SJSA1 (cell line): Measurements from ENCODE around the gene MANSC4. TPM values are rescaled to one million over a fixed set of nuclear protein-coding genes. Genes with fewer than 3 reads are reported as not detected.

Source experiments
- DNase-seq, 2 experiments: peaks; one replicate each; pipeline ENCODE4 v3.0.0-alpha.2; 2015 to 2020; ENCODE audit warnings: low spot score in 2 of 2, low read depth in 1 of 2
- H3K27ac ChIP-seq: fragments of 250-450 bp; sonication (Bioruptor Pico); 2 replicates; pipeline ENCODE4 v1.5.1; 2020; ENCODE audit warnings: mild to moderate bottlenecking, moderate library complexity
- H3K27me3 ChIP-seq: fragments of 250-450 bp; sonication (Bioruptor Pico); replicated peaks from 2 replicates; pipeline ENCODE4 v1.5.1; 2020; ENCODE audit warnings: mild to moderate bottlenecking, moderate library complexity
- H3K36me3 ChIP-seq: fragments of 250-450 bp; sonication (Bioruptor Pico); 2 replicates; pipeline ENCODE4 v1.5.1; 2020; ENCODE audit warnings: mild to moderate bottlenecking
- H3K4me1 ChIP-seq: fragments of 250-450 bp; sonication (Bioruptor Pico); replicated peaks from 2 replicates; pipeline ENCODE4 v1.6.1; 2021; ENCODE audit warnings: mild to moderate bottlenecking
- H3K4me3 ChIP-seq: fragments of 250-450 bp; sonication (Bioruptor Pico); 2 replicates; pipeline ENCODE4 v1.5.1; 2020; ENCODE audit warnings: mild to moderate bottlenecking
- H3K9me3 ChIP-seq: fragments of 250-450 bp; sonication (Bioruptor Pico); replicated peaks from 2 replicates; pipeline ENCODE4 v1.5.1; 2020; ENCODE audit warnings: mild to moderate bottlenecking
- total RNA-seq: library from RNA; depleted of rRNA; stranded (reverse); fragments of >200 nt; shearing (Covaris generic); gene quantifications from 2 replicates; pipeline ENCODE4 v1.2.3, GENCODE V29; 2014

Gene MANSC4
- total RNA-seq, 1 experiment from 2014 or later: not detected

DNA sequence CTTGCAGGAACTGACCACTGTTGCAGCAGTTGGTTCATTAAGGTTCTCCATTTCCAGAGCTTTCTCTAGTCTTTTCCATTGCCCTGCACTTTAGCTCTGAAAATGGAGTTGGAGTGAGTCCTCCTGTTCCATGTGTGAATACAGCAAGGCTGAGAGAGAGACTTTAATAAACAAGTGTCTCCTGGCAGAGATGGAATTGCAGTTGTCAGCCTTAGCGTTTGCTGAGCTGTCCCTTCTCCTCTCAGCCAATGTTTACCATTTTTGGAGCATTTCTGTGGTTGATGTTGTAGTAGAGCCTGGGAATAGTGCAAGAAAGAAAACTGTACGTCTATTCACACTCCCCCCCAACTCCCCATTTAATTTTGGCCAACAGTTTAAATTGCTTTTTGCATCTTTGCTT lies 7.5 kb upstream of the MANSC4 start:
- Histone ChIP-seq H3K27me3 (no peaks in the 10 kb centered on the region), H3K36me3 (peaks cover 47% of the 10 kb centered on the region), H3K4me3 (no peak overlapping the region), H3K9me3 (no peaks in the 10 kb centered on the region), H3K27ac (no peak overlapping the region), H3K4me1 (peaks cover 36% of the 10 kb centered on the region)
- DNase-seq: peak in 1 of 2 experiments; percentile 37

DNA sequence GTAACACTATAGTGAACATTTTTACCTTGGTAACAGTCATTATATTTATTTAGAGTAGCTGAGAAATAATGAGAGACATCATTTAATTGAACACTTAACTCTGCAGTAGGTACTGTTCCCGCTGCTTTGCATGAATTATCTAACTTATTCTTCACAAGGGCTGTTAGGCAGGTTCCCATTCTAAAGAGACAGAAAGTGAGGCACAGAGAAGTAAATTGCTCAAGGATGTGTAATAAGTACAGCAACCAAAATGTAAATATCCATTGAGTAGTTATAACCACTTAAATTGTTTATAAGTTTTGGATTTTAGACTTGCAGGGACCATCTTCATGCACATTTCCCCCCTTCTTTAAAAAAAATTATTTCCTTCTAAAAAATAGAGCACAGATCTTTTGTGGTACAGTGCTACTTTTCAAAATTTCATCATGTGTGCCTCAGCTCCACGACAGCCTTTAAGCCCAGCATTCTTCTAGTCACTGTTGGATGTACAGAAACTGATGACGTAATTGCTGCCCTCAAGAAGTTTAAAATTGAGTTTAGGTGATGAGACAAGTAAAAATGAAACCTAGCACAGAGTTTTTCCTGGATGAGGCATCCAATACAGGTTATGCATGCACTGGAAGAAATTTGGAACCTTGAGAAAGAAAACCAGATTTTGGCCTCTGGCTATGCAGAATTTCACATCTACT lies 6.0 kb upstream of the MANSC4 start:
- Histone ChIP-seq H3K27me3 (no peaks in the 10 kb centered on the region), H3K4me1 (peaks cover 51% of the 10 kb centered on the region), H3K9me3 (no peaks in the 10 kb centered on the region), H3K36me3 (peaks cover 41% of the 10 kb centered on the region), H3K4me3 (no peak overlapping the region), H3K27ac (peak overlapping the region; percentile 58)
- peak in 1 of 2 experiments; percentile 69 for DNase-seq

DNA sequence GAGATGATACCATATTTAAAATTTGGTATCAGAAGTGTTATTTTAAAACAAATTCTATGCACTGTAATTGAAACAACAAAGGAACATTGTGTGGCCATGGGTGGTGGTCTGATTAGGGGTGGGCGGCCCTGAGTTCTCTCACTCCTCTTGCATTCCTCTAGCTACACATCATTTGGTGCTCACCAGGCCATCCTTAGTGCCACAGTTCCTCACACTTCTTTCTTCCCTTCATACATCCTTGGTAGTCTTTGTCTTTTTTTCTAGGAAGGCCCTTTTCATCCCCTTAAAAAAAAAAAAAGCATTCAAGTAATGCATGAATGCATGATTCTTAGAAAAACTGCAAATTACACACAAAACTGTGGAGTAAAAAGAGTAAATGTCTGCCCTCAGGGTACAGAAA lies 2.4 kb upstream of the MANSC4 start:
- no peak overlapping the region for H3K4me3 ChIP-seq
- H3K27me3 ChIP-seq: no peaks in the 10 kb centered on the region
- H3K27ac ChIP-seq: no peak overlapping the region
- DNase-seq: no peak
- H3K4me1 ChIP-seq: peaks cover 62% of the 10 kb centered on the region
- H3K36me3 ChIP-seq: peaks cover 25% of the 10 kb centered on the region
- H3K9me3 ChIP-seq: no peaks in the 10 kb centered on the region

DNA sequence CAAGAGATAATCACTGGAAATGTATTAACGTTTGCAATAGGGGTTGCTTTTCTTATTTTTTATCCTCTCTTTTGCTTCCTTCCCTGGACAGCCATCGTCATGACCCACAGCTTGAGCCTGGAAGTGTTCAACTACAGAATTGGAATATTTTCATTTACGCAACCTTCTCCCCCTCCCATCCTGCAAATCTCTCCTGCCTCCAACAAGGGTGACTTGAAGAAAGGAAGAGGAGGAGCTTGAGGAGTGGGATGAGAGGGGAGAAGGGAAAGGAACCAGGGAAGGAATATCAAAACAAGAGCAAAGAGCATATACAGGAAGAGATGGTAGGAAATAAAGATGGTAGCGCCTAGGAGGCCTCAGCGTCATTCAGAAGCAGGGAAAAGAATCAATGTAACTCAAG lies 1.6 kb upstream of the MANSC4 start:
- no peak overlapping the region for H3K27ac ChIP-seq
- no peaks in the 10 kb centered on the region for H3K27me3 ChIP-seq
- no peak for DNase-seq

DNA sequence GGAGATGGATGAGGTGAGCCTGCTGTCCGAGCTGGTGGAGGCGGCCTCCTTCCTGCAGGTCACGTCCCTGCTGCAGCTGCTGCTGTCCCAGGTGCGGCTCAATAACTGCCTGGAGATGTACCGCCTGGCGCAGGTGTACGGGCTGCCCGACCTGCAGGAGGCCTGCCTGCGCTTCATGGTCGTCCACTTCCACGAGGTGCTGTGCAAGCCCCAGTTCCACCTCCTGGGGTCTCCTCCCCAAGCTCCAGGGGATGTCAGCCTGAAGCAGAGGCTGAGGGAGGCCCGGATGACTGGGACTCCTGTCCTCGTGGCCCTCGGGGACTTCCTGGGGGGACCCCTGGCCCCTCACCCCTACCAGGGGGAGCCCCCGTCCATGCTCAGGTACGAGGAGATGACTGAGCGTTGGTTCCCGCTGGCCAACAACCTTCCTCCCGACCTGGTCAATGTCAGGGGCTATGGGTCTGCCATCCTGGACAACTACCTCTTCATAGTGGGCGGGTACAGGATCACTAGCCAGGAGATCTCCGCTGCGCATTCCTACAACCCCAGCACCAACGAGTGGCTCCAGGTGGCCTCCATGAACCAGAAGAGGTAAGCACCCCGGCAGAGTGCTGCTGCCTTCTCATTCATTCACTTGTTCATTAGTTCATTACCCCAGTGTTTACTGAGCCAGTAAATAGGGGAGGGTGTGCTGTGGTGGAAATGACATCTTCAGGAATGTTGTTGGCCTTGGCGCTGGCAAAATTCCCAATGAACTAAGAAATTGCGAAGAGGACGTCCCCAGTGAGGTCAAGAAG lies 774 bp upstream of the MANSC4 start:
- H3K36me3 ChIP-seq: peaks cover 25% of the 10 kb centered on the region
- H3K4me1 ChIP-seq: peaks cover 48% of the 10 kb centered on the region
- DNase-seq: peak; percentile 47 to 57
- no peaks in the 10 kb centered on the region for H3K9me3 ChIP-seq
- no peaks in the 10 kb centered on the region for H3K27me3 ChIP-seq
- H3K27ac ChIP-seq: peak overlapping the region; percentile 91
- H3K4me3 ChIP-seq: peak overlapping the region; percentile 88

More for the DNA sequence above, 1.6 kb upstream of the MANSC4 start:
- peaks cover 55% of the 10 kb centered on the region for H3K4me1 ChIP-seq
- no peaks in the 10 kb centered on the region for H3K9me3 ChIP-seq
- peaks cover 25% of the 10 kb centered on the region for H3K36me3 ChIP-seq
- H3K4me3 ChIP-seq: no peak overlapping the region

DNA sequence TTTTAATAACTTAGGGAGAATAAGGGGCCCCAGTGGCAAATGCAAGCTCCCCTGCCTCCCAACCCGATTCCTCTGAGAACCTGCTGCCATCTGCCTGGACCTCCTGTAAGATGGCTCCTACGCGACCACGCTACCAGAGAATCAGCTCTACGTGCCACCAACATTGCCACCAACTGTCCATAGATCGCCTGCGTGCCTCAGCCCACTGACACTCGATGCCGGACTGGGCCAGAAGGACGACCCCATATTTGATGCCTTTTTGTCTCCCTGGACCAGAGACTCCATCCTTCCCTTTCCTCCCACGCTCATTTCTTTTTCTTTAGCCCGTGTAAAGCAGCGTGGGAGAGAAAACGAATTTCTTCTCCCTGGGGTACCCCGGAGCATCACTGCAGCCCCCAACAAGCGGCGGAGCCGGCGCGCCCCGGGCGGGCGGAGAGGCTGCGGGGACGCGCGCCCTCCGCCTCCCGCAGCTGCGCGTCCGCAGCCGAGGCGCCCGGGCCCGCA lies 568 bp downstream of the MANSC4 start:
- H3K27ac ChIP-seq: peak overlapping the region; percentile 91
- H3K27me3 ChIP-seq: no peaks in the 10 kb centered on the region
- no peaks in the 10 kb centered on the region for H3K9me3 ChIP-seq
- peaks cover 41% of the 10 kb centered on the region for H3K4me1 ChIP-seq
- H3K4me3 ChIP-seq: peak overlapping the region; percentile 88
- DNase-seq: peak in 1 of 2 experiments; percentile 57
- peaks cover 20% of the 10 kb centered on the region for H3K36me3 ChIP-seq

DNA sequence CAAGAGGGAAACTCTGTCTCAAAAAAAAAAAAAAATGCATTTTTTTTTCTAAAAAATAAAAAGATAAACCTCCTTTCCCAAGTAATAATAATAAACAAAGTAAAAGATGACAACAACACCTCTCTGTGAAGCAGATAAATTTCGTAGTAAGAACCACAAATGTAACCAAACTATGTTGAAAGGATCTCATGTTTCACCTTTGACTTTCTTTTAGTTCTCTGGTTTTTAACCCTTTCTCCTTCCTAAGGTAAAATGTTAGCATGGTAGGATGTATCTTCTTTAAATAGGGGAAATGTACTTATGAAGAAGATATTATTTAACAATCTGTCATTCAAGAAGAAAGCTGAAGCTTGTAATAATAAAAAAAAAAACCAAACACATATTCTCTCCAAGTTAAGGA lies 1.8 kb downstream of the MANSC4 start:
- Histone ChIP-seq H3K9me3 (no peaks in the 10 kb centered on the region), H3K4me3 (no peak overlapping the region), H3K36me3 (peaks cover 18% of the 10 kb centered on the region), H3K27me3 (no peaks in the 10 kb centered on the region), H3K4me1 (peaks cover 43% of the 10 kb centered on the region), H3K27ac (no peak overlapping the region)
- DNase-seq: no peak

DNA sequence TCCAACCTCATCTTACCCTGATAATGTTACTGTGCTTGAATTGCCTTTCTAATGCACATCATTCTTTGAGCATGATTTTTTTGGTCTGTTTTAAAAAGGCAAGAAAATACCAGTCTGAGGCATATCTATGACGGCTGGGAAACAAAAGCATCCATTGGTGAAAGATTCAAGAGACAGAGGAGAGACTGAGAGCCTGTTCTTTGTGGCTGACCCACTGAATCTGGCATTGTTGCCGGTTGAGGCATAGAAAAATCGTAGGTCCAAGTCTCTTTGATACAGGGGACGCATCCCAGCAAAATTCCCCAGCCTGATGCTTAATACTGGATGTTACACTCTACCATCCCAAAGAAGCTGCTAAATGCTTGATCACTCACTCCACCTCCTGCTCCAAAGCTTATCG lies 2.9 kb downstream of the MANSC4 start:
- Histone ChIP-seq H3K27me3 (no peaks in the 10 kb centered on the region), H3K27ac (no peak overlapping the region)

DNA sequence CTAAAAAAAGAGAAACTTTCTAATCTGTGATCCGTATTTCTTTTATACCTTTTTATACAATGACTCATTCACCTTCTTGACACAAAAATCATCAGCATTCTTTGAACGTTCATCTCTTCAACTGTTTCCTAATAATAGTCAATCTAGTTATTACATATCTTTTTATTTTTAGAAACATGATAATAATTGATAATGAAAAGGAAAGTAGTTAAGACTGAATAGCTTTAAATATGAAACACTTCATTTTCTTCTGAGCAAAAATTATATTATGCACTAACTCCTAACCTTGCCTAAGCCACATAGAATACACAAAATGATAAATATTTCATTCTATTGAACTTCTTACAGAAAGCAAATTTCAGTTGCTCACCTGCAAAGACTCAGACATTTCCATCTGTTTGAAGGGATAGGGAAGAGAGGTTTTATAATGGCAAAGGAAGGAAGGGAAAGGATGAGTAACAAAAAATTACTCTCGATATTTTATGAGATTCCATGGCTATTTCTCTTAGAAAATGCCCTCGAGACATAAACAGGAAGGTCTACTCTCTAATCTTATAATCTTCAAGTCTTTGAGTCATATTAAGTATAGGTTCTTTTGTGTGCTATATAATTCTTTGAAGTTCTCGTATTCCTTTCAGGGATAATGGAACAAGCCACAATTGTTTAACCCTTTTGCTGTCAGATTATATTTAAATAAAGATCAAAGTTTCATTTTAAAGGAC lies 7.5 kb downstream of the MANSC4 start:
- Histone ChIP-seq H3K4me3 (no peak overlapping the region), H3K4me1 (peaks cover 14% of the 10 kb centered on the region), H3K9me3 (no peaks in the 10 kb centered on the region), H3K36me3 (no peaks in the 10 kb centered on the region), H3K27me3 (no peaks in the 10 kb centered on the region), H3K27ac (no peak overlapping the region)
- DNase-seq: peak in 1 of 2 experiments; percentile 29

More for the DNA sequence above, 2.9 kb downstream of the MANSC4 start:
- Histone ChIP-seq H3K36me3 (peaks cover 18% of the 10 kb centered on the region), H3K9me3 (no peaks in the 10 kb centered on the region), H3K4me3 (no peak overlapping the region), H3K4me1 (peaks cover 41% of the 10 kb centered on the region)
- DNase-seq: no peak

DNA sequence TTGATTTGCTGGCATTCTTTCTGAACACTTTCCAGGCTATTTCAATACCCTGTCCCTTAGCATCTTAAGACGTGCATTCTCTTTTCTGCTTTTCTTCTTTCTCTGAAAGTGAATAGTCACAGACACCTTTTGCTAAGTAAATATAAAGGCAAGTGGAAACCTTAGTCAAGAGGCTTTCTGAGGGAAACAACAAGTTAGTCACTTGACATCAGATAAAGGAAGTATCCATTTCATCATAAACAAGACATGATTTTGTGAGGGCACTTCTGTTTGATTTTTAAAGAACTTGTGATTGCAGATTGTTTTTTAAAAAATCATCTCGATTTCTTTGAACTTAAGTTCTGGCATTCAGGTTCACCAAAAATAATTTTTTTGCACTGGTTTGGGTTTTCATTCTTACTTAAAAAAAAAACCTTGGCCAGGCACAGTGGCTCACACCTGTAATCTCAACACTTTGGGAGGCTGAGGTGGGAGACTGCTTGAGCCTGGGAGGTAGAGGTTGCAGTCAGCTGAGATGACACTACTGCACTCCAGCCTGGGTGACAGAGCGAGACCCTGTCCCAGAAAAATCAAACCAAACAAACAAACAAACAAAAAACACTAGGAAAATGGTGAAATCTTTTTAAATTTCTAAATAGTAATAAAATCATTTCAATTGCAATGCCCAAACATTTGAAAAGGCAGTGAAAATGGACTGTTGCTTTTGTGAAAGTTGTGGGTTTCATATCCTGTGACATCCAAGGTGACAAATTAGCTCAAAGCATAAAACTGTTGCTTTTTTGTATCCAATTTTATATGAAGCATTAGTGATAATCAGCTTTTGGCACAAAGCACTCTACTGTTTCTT lies 8.3 kb downstream of the MANSC4 start:
- H3K36me3 ChIP-seq: no peaks in the 10 kb centered on the region
- no peak for DNase-seq
- peaks cover 14% of the 10 kb centered on the region for H3K4me1 ChIP-seq
- no peaks in the 10 kb centered on the region for H3K27me3 ChIP-seq
- H3K4me3 ChIP-seq: no peak overlapping the region
- H3K27ac ChIP-seq: no peak overlapping the region
- H3K9me3 ChIP-seq: no peaks in the 10 kb centered on the region

DNA sequence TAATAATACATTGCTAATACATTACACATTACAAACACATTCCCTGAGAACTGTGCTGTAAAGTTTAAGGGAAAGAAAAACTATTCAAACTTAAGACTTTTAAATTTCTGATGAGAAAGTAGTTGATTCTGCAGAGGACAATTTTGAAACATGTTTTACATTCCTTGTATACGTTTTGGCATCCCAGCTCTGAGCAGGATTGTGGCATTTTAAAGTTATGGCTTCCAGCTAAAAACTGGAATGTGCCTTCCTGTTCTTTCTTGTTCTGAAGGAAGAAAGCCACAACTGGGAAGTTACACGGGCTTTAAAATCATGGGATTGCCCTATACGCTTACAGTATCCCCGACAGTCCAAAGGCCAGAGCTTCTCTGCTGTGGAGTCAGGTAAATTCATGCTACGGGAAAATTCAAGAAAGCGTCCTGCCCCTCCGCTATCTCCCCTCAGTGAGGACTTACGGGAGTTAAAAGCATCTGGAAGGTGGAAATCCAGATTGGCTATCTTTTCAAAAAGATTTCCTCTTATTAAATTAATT lies 10.8 kb downstream of the MANSC4 start:
- Histone ChIP-seq H3K9me3 (no peaks in the 10 kb centered on the region), H3K4me3 (no peak overlapping the region), H3K27me3 (no peaks in the 10 kb centered on the region), H3K27ac (no peak overlapping the region), H3K36me3 (no peaks in the 10 kb centered on the region), H3K4me1 (peaks cover 14% of the 10 kb centered on the region)
- DNase-seq: no peak

DNA sequence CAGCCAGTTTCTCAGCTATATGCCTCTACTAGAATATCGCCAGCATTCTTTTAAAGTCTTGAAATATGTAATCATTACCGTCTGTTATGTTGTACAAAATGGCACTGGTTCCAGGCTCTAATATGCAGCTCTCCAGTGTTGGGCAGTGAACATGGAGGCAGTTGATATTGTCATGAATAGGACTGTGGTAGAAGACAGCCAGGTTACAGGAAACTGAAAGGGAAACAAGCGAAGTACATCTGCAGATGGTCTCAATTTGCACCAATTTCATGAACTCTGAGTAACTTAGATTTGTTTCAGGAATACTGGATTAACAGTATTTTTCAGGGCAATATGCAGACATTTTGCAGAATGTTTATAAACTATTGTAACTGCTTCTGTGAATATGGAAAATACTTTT lies 13.4 kb downstream of the MANSC4 start:
- no peaks in the 10 kb centered on the region for H3K27me3 ChIP-seq
- no peak for DNase-seq
- no peak overlapping the region for H3K4me3 ChIP-seq
- H3K36me3 ChIP-seq: no peaks in the 10 kb centered on the region
- H3K9me3 ChIP-seq: no peaks in the 10 kb centered on the region
- H3K27ac ChIP-seq: no peak overlapping the region
- H3K4me1 ChIP-seq: no peaks in the 10 kb centered on the region

DNA sequence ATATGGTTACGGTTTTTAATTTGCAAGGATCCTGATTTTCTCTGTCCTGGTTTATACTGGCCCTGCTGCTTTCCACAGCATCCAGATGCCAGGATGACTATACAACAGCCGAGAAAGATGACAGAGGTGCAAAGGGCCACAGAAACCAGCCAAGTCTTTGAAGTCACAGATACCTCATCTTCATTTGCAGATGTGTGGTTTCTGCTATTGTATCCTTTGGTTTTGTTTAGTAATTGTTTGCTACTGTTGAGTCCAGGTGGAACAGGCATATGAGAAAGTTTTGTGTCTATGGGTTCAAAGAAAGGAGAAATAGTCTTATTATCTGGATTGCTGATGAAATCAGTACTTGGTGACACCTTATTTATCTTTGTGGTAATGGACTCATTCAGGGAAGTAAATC lies 17.3 kb downstream of the MANSC4 start:
- Histone ChIP-seq H3K9me3 (no peaks in the 10 kb centered on the region), H3K27me3 (no peaks in the 10 kb centered on the region), H3K4me3 (no peak overlapping the region), H3K27ac (no peak overlapping the region), H3K36me3 (no peaks in the 10 kb centered on the region), H3K4me1 (no peaks in the 10 kb centered on the region)
- no peak for DNase-seq
